ENCODE results near the gene NCAM1. TPM values are rescaled to one million over a fixed set of nuclear protein-coding genes. Genes with fewer than 3 reads are reported as not detected.

Gene NCAM1
- total and polyA plus RNA-seq, 7 donors, result 0.46 to 124 (median 64.2) TPM

DNA sequence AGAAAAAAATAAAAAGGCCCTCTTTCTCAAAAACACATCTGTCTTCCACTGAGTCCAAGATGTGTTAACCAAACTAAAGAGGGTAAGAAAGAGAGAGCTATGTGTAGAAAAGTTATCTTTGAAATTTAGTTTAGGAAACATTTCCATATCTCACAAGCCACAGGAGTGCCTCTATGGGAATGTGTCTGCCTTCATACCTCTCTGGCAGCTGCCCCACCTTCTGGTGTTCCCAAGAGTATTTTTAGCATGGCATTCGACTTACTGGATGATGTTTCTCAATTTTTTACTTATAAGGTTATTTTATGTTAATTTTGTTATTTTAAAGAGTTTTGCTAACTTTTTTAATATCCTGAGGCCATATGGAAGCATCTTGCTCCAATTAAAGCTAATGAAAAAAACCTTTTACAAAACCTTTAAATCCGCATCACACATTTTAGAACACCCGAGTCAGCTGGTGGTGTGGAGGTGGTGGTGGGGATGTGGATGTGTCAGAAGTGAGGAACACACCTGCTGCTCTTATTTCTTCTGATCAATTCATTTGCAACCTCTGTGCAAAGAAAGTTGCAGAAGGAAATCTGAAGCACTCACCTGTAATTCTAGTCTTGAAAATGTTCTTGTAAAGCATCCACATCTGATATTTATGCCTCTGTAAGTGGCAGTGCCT, 112.2 kb downstream of the NCAM1 start:
- no peak for TF ChIP-seq POLR2A (IDR thresholded peaks at IDR 0.05)
- TF ChIP-seq, protein P1, sequence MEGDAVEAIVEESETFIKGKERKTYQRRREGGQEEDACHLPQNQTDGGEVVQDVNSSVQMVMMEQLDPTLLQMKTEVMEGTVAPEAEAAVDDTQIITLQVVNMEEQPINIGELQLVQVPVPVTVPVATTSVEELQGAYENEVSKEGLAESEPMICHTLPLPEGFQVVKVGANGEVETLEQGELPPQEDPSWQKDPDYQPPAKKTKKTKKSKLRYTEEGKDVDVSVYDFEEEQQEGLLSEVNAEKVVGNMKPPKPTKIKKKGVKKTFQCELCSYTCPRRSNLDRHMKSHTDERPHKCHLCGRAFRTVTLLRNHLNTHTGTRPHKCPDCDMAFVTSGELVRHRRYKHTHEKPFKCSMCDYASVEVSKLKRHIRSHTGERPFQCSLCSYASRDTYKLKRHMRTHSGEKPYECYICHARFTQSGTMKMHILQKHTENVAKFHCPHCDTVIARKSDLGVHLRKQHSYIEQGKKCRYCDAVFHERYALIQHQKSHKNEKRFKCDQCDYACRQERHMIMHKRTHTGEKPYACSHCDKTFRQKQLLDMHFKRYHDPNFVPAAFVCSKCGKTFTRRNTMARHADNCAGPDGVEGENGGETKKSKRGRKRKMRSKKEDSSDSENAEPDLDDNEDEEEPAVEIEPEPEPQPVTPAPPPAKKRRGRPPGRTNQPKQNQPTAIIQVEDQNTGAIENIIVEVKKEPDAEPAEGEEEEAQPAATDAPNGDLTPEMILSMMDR (IDR thresholded peaks at IDR 0.05), result no peak
- no peak for TF ChIP-seq EP300 (IDR thresholded peaks at IDR 0.05)
- no peak for TF ChIP-seq POLR2AphosphoS5 (IDR thresholded peaks at IDR 0.05)
- Histone ChIP-seq H3K27me3 (no peaks in the 10 kb centered on the region), H3K4me1 (peaks cover 0 to 24% (median 14%) of the 10 kb centered on the region in 4 donors), H3K4me3 (no peak overlapping the region), H3K36me3 (no peaks in the 10 kb centered on the region), H3K9me3 (no peaks in the 10 kb centered on the region), H3K27ac (no peak overlapping the region)
- intact Hi-C loops (cut with DNase I), result no loop called here
- WGBS, 2 donors, result 70 to 83% methylated on average over 3 of the region's 3 CpGs
- DNase-seq, result no peak

DNA sequence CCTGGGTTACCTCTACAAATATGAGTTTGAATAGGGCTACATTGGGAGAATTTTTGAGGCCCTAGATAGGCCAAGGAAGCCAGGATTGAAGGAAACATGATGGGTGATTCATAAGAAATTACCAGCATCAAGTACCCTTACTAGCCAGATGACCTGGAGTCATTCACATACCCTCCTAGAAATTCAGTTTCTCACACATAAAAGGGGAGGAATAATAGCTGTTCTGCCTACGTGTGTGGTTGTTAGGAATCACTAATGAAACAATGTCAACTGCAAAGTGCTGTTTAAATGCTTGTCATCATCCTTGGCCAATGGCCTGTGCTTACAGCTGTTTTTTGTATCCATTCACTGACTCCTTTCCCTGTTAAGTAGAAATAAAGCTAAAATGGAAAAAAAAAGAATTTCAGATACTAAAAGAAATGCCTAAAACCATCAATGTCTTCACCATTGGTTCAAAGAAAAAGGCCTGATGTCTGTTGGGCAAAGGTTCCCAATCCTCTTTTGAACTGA, 114.4 kb downstream of the NCAM1 start:
- intact Hi-C loops (cut with DNase I), result no loop called here
- no peaks in the 10 kb centered on the region for H3K36me3 ChIP-seq
- no peak for DNase-seq
- 42 to 48% methylated on average over 1 of the region's 1 CpG for WGBS, 2 donors
- no peak overlapping the region for H3K27ac ChIP-seq
- no peaks in the 10 kb centered on the region for H3K9me3 ChIP-seq
- H3K4me1 ChIP-seq, result peaks cover 0 to 24% (median 14%) of the 10 kb centered on the region in 4 donors
- TF ChIP-seq POLR2AphosphoS5 (IDR thresholded peaks at IDR 0.05) (no peak), POLR2A (IDR thresholded peaks at IDR 0.05) (no peak), EP300 (IDR thresholded peaks at IDR 0.05) (no peak)
- TF ChIP-seq, protein P1 (IDR thresholded peaks at IDR 0.05), result no peak
- H3K27me3 ChIP-seq, result no peaks in the 10 kb centered on the region
- H3K4me3 ChIP-seq, result no peak overlapping the region

DNA sequence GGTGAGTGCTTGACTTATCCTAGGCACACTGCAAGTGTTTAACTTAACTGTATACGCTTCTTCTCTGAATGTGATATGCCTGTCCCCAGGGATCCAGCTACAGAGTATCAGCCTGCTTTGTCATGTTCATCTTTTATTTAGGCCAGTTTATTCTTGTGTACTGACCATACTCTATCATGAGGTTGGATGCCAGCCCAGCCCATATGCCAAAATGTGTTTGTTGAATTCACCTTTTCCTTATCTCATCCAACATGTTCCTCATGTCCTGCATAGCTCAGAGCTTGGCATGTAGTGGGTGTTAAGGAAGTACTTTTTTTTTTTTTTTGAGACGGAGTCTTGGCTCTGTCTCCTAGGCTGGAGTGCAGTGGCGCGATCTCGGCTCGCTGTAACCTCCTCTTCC, 116.2 kb downstream of the NCAM1 start:
- TF ChIP-seq POLR2A (IDR thresholded peaks at IDR 0.05) (no peak), POLR2AphosphoS5 (IDR thresholded peaks at IDR 0.05) (no peak), EP300 (IDR thresholded peaks at IDR 0.05) (no peak)
- TF ChIP-seq, protein P1 (IDR thresholded peaks at IDR 0.05), result no peak
- Histone ChIP-seq H3K4me1 (peaks cover 0 to 20% (median 11%) of the 10 kb centered on the region in 4 donors), H3K9me3 (no peaks in the 10 kb centered on the region), H3K4me3 (no peak overlapping the region), H3K27me3 (no peaks in the 10 kb centered on the region), H3K36me3 (no peaks in the 10 kb centered on the region), H3K27ac (no peak overlapping the region)
- 91 to 95% methylated on average over 6 of the region's 6 CpGs for WGBS, 2 donors
- intact Hi-C loops (cut with DNase I), result no loop called here
- DNase-seq, result no peak

DNA sequence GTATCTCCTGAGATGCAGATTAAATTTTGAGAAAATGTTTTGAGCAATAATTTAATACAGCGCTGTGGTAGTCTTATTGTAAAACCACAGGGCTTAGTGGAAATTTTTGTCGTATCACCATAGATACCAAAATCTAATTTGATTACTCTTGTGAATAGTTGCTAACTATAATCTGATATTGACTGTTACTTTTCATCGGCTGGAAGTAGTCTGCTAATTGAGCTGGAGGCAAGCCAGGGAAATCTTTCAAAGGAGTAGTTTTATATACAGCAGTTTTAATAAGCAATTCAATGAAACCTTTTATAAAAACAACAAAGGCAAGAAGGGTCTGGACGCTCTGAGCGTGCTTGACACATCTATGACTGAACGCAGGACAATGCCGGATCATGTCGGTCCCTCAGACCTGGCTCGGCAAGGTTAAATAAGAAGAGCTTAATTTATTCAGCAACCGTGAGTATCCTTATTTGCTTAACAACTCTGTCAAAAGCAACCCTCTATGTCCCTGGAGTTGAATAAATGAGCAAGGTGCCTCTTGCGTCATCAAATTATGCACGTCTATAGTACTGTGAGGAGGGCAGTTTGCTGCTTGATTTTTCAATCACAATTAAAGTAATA, 121.2 kb downstream of the NCAM1 start:
- no peak overlapping the region for H3K4me3 ChIP-seq
- WGBS, 2 donors, result 80 to 86% methylated on average over 12 of the region's 12 CpGs
- H3K27me3 ChIP-seq, result no peaks in the 10 kb centered on the region
- no peaks in the 10 kb centered on the region for H3K9me3 ChIP-seq
- H3K4me1 ChIP-seq, result peaks cover 0 to 8% (median 0%) of the 10 kb centered on the region in 4 donors
- no peak overlapping the region for H3K27ac ChIP-seq
- no peaks in the 10 kb centered on the region for H3K36me3 ChIP-seq
- no peak for DNase-seq
- TF ChIP-seq, protein P1 (IDR thresholded peaks at IDR 0.05), result no peak
- no peak for TF ChIP-seq POLR2A (IDR thresholded peaks at IDR 0.05)
- no peak for TF ChIP-seq POLR2AphosphoS5 (IDR thresholded peaks at IDR 0.05)
- no peak for TF ChIP-seq EP300 (IDR thresholded peaks at IDR 0.05)
- intact Hi-C loops (cut with DNase I), result no loop called here

All from sigmoid colon (tissue), 7 donors.